HG03354 (cell line): Measurements from ENCODE around the gene CDH2.
A peak's percentile ranks its signal among the peaks of the same experiment; 100 is the strongest.

ENCODE experiments used
- ATAC-seq: cut with Tn5 transposase; IDR thresholded peaks from one replicate; pipeline ENCODE4 v1.9.1; 2021; ENCODE audit warnings: mild to moderate bottlenecking; ENCODE audit not compliant: unreplicated experiment, poor library complexity, severe bottlenecking

The CDH2 gene

DNA sequence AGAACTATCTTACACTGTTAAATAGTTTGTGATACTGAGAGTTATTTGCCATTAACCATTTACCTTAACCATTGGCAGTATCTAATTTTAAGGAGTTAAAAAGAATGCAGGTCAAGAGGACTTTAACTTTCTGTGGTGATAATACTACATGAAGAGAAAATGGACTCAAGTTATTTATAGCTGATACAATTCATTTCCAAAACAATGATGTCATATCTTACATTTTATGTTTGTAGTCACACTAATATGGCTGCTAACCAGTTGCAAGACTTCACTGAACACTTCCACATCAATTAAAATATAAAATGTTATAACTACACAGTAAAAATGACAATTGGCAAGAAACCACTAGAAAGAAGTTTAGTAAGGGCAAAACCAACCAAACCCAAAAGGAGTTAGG is 77.7 kb downstream of the CDH2 start:
- no peak for ATAC-seq

DNA sequence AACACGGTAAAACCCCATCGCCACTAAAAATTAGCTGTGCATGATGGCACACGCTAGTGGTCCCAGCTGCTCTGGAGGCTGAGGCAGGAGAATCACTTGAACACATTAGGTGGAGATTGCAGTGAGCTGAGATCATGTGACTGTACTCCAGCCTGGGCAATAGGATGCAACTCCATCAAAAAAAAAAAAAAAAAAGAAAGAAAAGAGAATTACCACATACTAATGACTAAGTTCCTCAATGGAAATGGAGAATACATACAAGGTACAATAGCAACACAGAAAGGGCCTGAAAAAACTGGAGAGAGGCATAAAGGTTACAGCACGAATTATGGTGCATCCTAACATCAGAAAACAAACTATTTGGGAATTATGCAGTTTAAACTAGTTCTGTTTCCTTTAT is 81.3 kb downstream of the CDH2 start:
- no peak for ATAC-seq

DNA sequence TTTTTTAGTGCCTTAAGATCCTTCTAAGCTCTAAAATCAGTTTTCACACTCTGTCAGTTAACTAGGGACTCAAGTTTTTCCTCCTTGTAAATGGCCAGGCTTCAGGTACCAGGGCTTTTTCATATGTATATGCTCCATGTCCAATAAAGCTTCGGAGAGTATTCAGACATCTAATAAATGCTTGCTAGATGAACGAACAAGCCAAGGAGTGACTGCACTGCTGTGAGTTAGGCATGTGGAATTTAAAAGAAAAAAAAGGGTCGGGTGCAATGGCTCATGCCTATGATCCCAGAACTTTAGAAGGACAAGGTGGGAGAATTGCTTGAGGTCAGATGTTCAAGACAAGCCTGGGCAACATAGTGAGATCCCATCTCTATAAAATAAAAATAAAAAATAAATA is 81.9 kb downstream of the CDH2 start:
- no peak for ATAC-seq

DNA sequence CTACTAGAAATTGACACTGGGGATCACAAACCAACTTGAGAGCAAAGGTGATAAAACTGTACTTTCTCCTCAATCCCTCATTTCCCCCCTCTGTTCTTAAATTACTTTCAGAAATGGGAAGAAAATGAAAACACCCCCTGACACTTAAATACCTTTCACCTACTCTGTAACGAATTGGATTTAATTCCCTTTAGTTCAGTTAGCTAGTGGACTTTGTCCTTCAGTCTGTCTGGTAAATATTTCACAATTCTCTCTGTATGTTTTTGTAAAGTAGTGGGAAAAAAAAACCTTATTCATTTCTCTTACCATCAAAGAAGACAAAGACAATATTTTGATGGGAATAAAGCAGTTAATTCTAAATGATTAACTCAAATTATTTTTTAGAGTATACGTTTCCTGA is 85.7 kb downstream of the CDH2 start:
- no peak for ATAC-seq

DNA sequence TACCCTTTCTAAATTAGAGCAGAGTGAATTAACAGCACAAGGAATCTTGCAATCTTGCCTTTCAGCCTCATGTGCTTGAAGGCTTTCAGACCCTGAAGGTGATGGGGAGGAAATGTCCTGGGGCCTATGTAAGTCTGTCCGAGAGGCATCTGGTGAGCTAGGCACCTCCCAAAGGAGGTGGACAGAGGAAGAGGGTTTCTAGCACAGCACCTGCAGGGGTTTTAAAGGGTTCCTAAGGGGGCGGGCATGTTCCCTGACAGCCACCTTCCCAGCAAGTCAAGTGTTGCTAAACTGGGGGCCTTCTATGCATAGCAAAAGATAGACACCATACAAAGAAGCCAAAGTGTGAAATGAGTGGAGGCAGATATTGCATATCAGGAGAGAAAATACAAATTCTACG is 88.5 kb downstream of the CDH2 start:
- ATAC-seq: no peak

DNA sequence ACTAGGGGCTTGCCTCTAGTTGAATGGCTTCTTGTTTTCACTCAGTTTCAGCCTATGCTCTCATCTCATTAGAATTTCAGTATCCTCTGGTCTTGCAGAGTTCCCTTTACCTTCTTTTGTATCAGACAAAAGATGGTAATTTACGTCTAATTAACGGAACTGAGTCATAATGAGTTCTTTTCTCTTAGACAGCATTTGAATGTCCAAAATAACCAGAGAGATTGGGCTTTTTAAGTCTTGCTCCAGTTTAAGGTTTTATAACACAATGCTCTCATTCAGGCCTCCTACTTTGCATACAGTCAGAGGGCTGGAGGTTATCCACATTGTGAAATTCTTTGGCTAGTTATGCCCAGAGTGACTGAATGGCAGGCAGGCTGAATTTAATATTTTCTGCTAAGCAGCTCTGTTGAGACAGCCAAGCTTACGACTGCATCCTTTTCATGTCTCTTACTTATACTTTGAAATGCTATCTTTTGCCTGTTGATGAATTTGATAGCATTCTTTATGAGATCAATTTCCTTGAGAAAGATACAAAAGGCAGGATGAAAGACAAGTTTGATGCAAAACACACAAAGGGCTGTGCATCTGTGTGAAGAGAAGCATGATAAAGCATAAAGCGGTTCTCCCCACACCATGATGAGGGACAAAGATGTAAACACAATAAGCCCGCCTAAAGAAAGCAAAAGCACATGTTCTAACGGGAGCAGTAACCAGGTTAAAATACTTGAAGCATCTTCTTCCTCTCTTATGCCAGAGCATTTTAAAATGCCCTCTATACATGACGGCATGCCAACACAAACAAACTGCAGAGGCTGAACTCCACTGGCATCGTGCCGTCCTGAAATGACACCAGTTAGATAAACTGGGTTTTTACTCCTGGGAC is 90.0 kb downstream of the CDH2 start:
- no peak for ATAC-seq

DNA sequence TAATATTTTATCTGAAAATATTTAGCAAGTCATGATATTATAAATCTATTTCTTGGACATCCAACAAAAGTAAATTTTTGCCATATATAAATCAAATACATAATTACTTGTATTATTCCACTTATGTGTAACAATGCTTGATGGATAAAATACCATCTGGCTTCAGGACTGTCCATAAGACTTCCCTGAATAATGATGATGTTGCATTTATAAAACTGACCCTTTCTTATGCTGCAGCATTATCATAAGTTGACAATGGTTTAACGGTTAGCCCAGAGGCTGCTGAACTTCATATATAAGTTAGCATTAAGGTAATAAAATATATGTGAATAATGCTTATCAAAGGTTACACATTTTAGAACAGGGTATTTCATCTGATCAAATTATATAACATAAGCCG is 95.4 kb downstream of the CDH2 start:
- no peak for ATAC-seq

DNA sequence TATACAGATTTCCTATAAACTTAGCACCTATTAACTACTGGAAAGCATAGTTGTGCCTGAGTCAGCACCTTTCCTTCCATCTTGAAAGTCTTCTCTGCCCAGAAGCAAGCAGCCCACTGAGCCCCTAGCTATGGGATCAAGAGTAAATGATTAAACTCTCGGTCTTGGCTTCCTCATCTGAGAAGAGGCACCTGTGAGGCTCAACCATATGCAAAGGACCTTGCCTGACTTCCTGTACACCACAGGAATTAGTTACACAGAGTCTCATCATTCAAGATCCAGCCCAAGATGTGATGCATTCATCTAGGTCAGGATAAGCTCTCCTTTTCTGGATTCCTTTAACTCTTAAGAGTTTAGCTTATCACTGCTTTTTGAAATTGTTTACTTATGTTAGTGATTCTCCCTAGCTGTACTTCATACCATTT is 96.0 kb downstream of the CDH2 start:
- ATAC-seq: peak; percentile 62

DNA sequence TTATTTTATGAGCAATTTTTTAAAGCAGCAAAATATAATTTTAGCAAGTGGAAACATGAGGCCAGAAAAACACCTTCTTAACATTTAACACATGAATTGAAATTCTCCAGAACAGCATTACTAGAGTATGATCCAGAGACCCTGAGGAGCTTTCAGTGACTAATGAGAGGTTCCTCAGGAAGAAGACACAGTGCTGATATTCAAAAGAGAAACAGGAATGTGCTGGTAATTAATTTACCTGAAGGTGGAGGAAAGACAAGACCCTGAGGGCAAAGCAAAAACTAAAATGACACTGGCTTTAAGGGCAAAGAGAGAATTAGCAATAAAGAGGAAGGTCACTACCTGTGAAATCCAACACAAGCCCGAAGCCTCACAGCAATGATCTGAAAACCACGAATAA is 97.0 kb downstream of the CDH2 start:
- ATAC-seq: no peak

DNA sequence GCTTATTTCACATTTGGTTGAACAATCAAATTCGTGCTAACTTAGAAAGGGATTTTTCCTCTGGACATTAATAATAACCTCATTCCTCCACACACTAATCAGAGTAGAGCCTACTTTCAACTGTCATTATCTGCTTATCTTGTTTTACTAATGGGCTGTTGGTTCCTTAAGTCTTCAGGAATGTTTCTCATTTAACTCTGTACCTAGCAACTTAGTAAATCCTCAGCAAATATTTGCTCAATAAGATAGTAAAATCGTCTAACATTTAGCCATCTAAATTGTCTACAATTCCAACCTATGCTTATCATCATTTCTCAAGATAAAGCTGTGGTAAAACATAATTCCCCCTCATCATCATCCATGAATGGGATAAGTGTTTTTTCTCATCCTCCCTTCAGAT is 98.1 kb downstream of the CDH2 start:
- no peak for ATAC-seq

DNA sequence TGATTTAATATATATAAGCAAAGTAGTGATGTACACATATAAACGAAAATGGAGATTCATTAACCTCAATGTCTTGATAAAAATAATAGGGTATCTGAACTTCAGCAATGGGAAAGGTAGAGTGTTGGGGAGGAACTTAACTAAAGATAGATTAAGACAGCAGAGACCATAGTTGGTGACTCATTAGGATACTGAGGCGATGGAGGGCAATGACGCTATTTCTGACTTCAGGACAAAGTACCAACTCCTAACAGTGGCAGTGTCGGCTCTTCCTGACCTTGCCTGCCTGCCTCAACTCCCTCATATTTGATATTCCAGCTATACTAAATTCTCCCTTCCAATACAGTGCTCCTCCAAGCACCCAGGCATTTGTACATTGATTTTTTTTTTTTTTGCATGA is 98.6 kb downstream of the CDH2 start:
- ATAC-seq: no peak

DNA sequence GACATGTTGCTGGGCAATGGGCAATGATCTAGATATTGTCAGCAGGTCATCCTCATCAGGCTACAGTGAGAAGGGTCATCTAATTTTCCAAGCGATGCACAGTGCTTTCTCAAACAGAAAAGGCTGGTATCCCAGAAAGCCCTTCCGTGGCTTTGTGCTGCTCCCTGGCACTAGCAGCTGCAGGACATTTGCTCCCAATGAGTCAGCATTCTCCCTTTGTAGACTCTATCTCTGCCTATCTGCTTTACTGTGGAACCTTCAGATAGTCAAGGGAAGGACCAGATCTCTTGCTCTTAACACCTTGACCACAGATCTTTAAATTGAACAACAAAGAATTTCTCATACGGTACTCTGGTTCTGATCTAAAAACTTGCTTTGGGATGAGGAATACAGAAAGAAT is 101.4 kb downstream of the CDH2 start:
- no peak for ATAC-seq

DNA sequence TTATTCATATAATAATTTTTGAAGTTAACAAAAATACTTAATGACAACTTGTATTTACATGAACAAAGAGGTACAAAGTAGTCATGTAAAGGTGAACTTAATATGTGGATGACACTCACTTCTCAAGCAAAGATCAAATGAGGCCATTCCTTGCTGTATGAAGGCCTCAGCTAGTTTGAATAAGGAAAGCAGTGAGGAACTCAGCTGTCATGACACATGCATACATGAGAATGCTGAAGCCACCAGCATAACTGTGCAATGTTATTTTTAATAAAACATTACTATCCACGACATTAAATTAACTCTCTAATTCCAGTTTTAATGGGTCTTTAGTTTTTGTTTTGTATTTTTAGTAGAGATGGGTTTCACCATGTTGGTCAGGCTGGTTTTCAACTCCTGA is 102.9 kb downstream of the CDH2 start:
- no peak for ATAC-seq

DNA sequence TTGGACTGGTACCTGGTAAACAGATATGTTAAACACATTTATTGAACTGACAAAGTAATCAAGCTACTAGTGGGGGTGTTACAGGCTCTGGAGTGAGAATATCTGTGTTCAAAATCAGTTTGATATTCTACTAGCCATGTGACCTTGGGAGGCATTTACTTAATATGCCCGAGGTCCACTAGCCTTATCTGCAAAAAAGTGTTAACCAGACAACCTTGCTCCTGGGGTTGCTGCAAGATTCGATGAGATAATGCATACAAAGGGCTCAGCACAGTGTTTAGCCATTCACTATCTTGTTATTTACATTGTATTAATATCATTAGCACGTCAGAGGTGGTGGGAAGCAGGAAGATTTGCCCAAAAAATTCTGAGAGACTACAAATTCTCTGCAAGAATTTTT is 103.3 kb downstream of the CDH2 start:
- no peak for ATAC-seq

DNA sequence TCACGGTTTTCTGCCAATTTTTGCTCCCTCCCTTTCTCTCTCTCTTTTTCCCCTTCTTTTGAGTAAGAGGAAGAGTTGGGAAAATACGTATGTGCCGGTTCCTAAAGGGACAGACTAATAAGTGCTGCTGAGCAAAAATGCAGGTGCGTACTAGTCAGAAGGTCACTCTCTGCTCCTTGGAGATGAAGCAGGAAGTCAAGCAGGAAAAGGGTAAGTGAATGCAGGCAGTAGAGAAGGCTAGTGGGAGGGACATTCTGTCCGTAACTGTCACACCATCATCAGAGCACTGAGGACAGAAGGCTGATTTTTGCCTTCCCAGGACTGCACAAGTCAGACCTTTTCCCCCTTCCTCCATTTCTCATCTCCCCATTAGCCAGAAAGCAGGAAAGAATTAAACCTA is 105.7 kb downstream of the CDH2 start:
- ATAC-seq: no peak

DNA sequence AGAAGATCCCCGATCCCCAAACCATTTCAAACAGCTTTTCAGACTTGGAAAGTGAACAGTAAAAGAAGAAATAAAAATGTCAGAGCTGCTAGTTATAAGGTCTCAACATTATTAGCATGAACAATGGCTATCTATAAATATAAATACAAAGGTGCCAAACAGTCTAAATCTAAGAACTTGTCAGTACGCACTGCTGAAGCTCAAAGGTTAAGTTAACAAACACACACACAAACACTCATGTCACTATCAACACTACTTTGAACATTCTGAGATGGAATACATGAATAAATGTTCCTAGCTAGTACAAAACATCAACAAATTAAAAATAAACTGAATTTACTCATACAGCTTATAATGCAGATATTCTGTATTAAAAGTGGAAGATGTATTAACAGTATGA is 108.7 kb downstream of the CDH2 start:
- ATAC-seq: no peak

DNA sequence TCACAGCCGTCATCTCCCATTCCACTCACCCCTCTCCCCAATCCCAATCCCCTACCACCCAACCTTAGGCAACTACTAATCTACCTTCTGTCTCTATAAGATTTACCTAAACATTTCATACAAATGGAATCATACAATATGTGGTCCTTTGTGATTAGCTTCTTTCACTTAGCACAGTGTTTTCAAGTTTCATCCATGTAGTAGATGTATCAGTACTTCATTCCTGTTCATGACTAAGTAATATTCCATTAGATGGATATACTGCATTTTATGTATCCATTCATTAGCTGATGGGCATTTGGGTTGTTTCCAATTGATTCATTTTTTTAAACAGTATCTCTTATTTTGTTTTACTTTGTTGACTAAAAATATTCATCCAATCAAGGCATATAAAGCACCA is 109.6 kb downstream of the CDH2 start:
- ATAC-seq: no peak

DNA sequence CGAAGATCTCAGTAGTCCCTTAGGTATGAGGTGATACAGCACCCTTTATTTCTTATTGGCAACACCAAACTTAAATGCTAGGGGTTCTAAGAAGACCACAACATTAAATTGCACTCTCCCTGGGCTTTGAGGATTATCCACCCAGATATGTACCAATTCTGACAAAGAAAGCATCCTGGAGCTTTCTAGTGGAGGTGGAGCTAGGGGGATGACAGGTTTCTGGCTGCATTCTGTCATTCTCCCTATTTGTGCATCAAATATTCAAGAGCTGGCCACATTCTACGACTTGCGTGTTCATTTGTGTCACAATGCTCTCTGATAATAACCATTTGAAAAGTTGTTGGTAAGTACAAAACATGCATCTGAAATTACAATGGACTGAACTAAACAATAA is 111.1 kb downstream of the CDH2 start:
- ATAC-seq: no peak

DNA sequence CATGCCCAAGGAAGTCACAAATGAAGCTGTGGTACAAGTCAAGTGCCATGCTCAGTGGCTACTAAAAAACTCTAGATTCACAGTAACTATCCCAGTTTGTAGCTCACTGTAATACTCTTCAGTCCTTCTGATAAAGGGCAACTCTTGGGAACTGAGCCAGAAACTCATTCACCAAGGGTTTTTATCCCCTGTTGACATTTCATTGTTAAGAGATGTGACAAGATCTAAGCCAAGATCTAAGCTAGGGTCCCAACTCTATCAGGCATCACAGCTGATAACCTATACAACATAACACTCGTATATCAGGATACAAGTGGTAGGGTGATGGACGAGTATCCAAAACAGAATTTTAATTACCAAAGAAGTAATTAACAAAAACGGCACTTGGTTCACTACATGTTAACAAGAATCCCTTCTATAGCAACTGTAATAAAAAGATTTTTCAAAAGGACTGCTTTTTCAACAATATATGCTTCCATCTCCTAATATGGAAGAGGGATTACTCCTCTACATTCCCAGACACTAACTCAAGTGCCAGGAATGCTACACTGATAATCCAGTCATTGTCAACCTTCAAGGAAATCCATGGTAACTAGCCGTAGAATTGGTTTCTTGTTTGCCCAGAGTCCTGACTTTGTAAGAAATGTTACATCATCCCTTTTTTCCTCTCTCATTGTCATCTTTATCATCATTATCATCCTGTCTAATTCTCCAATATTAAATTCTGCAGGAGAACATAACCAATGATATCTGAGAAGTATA is 111.7 kb downstream of the CDH2 start:
- no peak for ATAC-seq

DNA sequence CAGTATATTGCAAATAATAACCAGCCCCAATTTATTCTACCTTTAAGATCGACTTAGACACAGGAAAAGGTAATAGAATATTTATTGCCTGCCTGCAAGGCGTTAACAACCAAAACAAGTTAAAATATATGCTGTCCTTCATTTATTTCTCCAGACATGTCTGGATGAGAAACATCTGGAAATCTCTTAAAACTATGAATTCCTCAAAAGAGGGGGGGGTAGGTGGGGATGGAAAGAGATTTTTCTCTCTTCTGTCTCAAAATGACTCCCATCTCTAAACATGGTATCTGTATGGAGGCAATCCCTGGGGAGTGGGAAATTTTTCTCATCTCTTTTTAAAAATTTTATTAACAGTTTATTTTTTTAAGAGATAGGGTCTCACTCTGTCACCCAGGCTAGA is 113.0 kb downstream of the CDH2 start:
- ATAC-seq: no peak

DNA sequence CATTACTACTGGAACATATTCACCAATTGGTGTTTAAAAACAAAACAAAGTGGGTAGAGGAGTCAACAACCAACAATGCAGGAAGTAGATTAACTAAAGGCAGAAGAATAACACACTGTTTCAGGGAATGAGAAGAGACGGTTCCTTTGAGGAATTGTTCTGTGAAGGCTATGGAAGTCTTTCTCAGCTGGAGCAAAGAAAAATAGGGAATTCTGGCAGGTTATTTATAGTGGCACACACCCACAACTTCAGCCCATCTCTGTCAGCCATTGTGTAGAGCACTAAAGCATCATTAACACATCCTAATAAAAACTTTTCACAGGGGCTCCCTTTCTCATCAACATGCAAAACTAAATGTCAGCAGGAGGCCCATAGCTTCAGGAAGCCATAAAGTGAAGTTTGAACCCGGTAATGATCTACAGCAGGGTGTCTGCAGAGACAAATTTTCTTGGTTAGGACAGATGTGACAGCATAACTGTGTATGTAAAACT is 113.6 kb downstream of the CDH2 start:
- ATAC-seq: no peak
